Endothelial cell of umbilical vein (primary cell): ENCODE results near the gene MYOF. TPM values are rescaled to one million over a fixed set of nuclear protein-coding genes. Genes with fewer than 3 reads are reported as not detected.
"Not testable (repeated sequence)": the region's sequence is repeated elsewhere in the genome, so short reads cannot be mapped to it uniquely, and the experiment has no call there.

Experiments
- BruUV-seq: library from RNA; stranded (reverse); fragments of 400-500 nt; replicated peaks from 2 replicates; lab custom pipeline; 2021; lab: Mats Ljungman, UMichigan
- CTCF ChIA-PET: fragments of 300-600, 350-600 bp; sonication (Branson Sonifier 250); formaldehyde crosslinking; loops from one replicate; lab custom pipeline; 2021; ENCODE audit warnings: antibody characterized with exemption, inconsistent platforms; lab: Charles Lee
- POLR2A ChIA-PET: fragments of 300-600, 350-600 bp; sonication (Branson Sonifier 250); formaldehyde crosslinking; loops from one replicate; lab custom pipeline; 2021; ENCODE audit warnings: antibody characterized with exemption, inconsistent platforms; lab: Charles Lee
- DNase-seq: peaks from one replicate; pipeline ENCODE4 v3.0.0-alpha.2; 2011; ENCODE audit warnings: low read depth, low spot score
- FAIRE-seq: peaks from 2 replicates; lab custom pipeline; 2011; peaks lifted over from hg19 to GRCh38; lab: Jason Lieb, UNC
- H2AFZ ChIP-seq: 2 replicates; pipeline ENCODE4 v1.6.0; 2012; ENCODE audit warnings: low read depth, low read length, control low read depth, inconsistent platforms
- H3K27ac ChIP-seq: 2 replicates; pipeline ENCODE4 v1.5.1; 2011; ENCODE audit warnings: low read depth, mild to moderate bottlenecking, control low read depth, low read length, moderate library complexity; ENCODE audit not compliant: insufficient read depth
- H3K27me3 ChIP-seq, 2 experiments: 2 replicates each; pipeline versions ENCODE4 v1.6.0 to v1.6.1; 2011; ENCODE audit warnings: low read length in 2 of 2, mixed read lengths in 1 of 2; ENCODE audit not compliant: control insufficient read depth in 2 of 2, insufficient read depth in 2 of 2
- H3K36me3 ChIP-seq, 2 experiments: 2 replicates in 1 of 2; 3 replicates in 1 of 2; pipeline ENCODE4 v1.5.1; 2011; ENCODE audit warnings: low read length in 2 of 2, mild to moderate bottlenecking in 1 of 2, moderate library complexity in 1 of 2; ENCODE audit not compliant: control insufficient read depth in 2 of 2, insufficient read depth in 2 of 2; ENCODE audit errors: extremely low read depth in 1 of 2
- H3K4me1 ChIP-seq: 3 replicates; pipeline ENCODE4 v1.5.1; 2011; ENCODE audit warnings: mild to moderate bottlenecking, low read length; ENCODE audit not compliant: control insufficient read depth, insufficient read depth; ENCODE audit errors: extremely low read depth
- H3K4me2 ChIP-seq: 2 replicates; pipeline ENCODE4 v1.6.1; 2011; ENCODE audit warnings: low read length, control low read depth, mixed read lengths; ENCODE audit not compliant: insufficient read depth
- H3K4me3 ChIP-seq, 3 experiments: fragments of 200-600 bp in 1 of 3; sonication (generic), shearing (Covaris generic) in 1 of 3; replicated peaks in 1 of 3; 2 replicates each; pipeline ENCODE4 v1.5.1; 2011 to 2016; ENCODE audit warnings: control low read depth in 3 of 3, low read length in 3 of 3, mild to moderate bottlenecking in 2 of 3, inconsistent platforms in 1 of 3, low read depth in 1 of 3, moderate library complexity in 1 of 3; ENCODE audit not compliant: insufficient read depth in 1 of 3
- H3K79me2 ChIP-seq: 2 replicates; pipeline ENCODE4 v1.6.0; 2012; ENCODE audit warnings: low read length, inconsistent platforms; ENCODE audit not compliant: control insufficient read depth, insufficient read depth
- H3K9ac ChIP-seq: replicated peaks from 2 replicates; pipeline ENCODE3; 2011; ENCODE audit warnings: low read length, control low read depth; ENCODE audit not compliant: insufficient read depth; ENCODE audit errors: extremely low read depth
- H3K9me1 ChIP-seq: replicated peaks from 3 replicates; pipeline ENCODE4 v1.6.0; 2011; ENCODE audit warnings: mild to moderate bottlenecking, low read length; ENCODE audit not compliant: control insufficient read depth, insufficient read depth; ENCODE audit errors: extremely low read depth
- H3K9me3 ChIP-seq: replicated peaks from 2 replicates; pipeline ENCODE4 v1.5.1; 2012; ENCODE audit warnings: low read length, inconsistent platforms; ENCODE audit not compliant: control insufficient read depth, insufficient read depth
- H4K20me1 ChIP-seq: replicated peaks from 2 replicates; pipeline ENCODE3; 2011; ENCODE audit warnings: mild to moderate bottlenecking, low read length; ENCODE audit not compliant: control insufficient read depth, insufficient read depth; ENCODE audit errors: extremely low read depth
- CTCF ChIP-seq, 2 donors: IDR thresholded peaks; 1 replicate in 1 of 2; 2 replicates in 1 of 2; pipeline ENCODE4 v1.5.1; 2011; ENCODE audit warnings: low read length in 2 of 2, mild to moderate bottlenecking in 2 of 2, moderate library complexity in 2 of 2, control low read depth in 1 of 2, inconsistent platforms in 1 of 2, low read depth in 1 of 2; ENCODE audit not compliant: insufficient read depth in 1 of 2; ENCODE audit errors: extremely low read depth in 1 of 2
- EZH2 ChIP-seq: IDR thresholded peaks from 2 replicates; pipeline ENCODE4 v1.6.1; 2012; ENCODE audit warnings: borderline replicate concordance, low read depth, mild to moderate bottlenecking, moderate library complexity, low read length, inconsistent platforms; ENCODE audit not compliant: severe bottlenecking
- FOS ChIP-seq: IDR thresholded peaks from 2 replicates; pipeline ENCODE4 v1.6.1; 2011; ENCODE audit warnings: mild to moderate bottlenecking, low read length, moderate library complexity, borderline replicate concordance; ENCODE audit not compliant: insufficient read depth
- GATA2 ChIP-seq: IDR thresholded peaks from 2 replicates; pipeline ENCODE4 v1.7.0; 2011; ENCODE audit warnings: low read depth, mild to moderate bottlenecking, moderate library complexity, mixed read lengths, low read length; ENCODE audit not compliant: insufficient read length, insufficient read depth
- JUN ChIP-seq: IDR thresholded peaks from 2 replicates; pipeline ENCODE4 v1.6.1; 2011; ENCODE audit warnings: borderline replicate concordance, low read depth; ENCODE audit not compliant: insufficient read length, insufficient read depth
- MYC ChIP-seq: IDR thresholded peaks from one replicate; pipeline ENCODE4 v1.6.1; 2011; ENCODE audit warnings: mild to moderate bottlenecking, low read depth, low read length
- POLR2A ChIP-seq: IDR thresholded peaks from 2 replicates; pipeline ENCODE4 v1.6.1; 2012; ENCODE audit warnings: low read depth, mild to moderate bottlenecking, control low read depth, low read length
- POLR2AphosphoS5 ChIP-seq: IDR thresholded peaks from 2 replicates; pipeline ENCODE4 v1.6.1; 2012; ENCODE audit warnings: low read depth, mild to moderate bottlenecking, control low read depth, low read length, moderate library complexity; ENCODE audit not compliant: insufficient read depth
- dilution Hi-C: fragments of 300-500 bp; cut with MboI; formaldehyde crosslinking; loops from one replicate; pipeline ENCODE4 v1.15.0; 2019; ENCODE audit warnings: low sequenced_read_pairs; ENCODE audit not compliant: extremely low pct_ligation_motif_present
- intact Hi-C: fragments of 100-400 bp; cut with micrococcal nuclease; formaldehyde crosslinking; loops from one replicate; pipeline ENCODE4 v1.10.0; 2022
- polyA plus RNA-seq, 4 experiments: library from polyadenylated mRNA; depleted of rRNA in 3 of 4; stranded (reverse) in 3 of 4; unstranded in 1 of 4; fragments of >200 nt; gene quantifications; 2 replicates each; pipeline versions ENCODE4 v1.2.1 to v1.2.3, GENCODE V29; 2011 to 2012; ENCODE audit warnings: missing spikeins in 1 of 4
- total RNA-seq: library from RNA; stranded (reverse); gene quantifications from 2 replicates; pipeline ENCODE4 v1.2.3, GENCODE V29; 2021
- TF ChIP-seq, protein P1 (sequence below): IDR thresholded peaks from 2 replicates; pipeline ENCODE4 v1.6.1; 2011; ENCODE audit not compliant: insufficient read depth, insufficient read length

MYOF gene
- total and polyA plus RNA-seq, 2 donors (not counting 3 experiments of a cell fraction or from before 2014, with no cell fraction given): 98.4 to 379 TPM

DNA sequence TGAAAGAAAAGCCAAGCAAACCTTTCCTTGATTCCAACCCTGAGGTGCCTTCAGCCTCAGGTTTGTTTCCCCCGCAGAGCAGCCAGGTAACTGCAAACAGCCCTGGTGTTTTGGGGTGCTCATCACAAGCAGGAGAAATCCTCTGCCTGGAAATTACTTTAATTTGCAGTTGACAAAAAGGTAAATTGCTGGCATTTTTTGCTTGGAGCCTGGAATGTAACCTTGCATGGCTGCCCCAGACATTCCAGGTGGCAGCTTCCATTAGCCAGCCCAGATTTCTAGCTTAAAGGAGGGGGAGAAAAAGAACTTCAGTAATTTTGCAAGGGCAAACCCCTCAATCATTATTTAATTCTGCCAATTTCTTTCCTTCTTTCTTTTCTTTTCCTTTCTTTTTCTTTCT, 194.4 kb downstream of the MYOF start:
- Histone ChIP-seq H2AFZ (no peak overlapping the region), H3K9me1 (no peaks in the 10 kb centered on the region), H4K20me1 (no peaks in the 10 kb centered on the region), H3K79me2 (no peaks in the 10 kb centered on the region), H3K4me3 (no peak overlapping the region), H3K9me3 (no peaks in the 10 kb centered on the region), H3K27ac (no peak overlapping the region), H3K4me1 (peaks cover 2% of the 10 kb centered on the region), H3K27me3 (no peaks in the 10 kb centered on the region), H3K9ac (no peak overlapping the region), H3K36me3 (no peaks in the 10 kb centered on the region), H3K4me2 (no peak overlapping the region)
- CTCF ChIA-PET: interaction anchor here (0.7 to 2.4 kb wide), 4 partner anchors 172 to 218 kb away, joined by 3 to 9 read pairs (median 4); no protein-coding TSS in a partner anchor
- POLR2A ChIA-PET: no interaction called here
- no peak for FAIRE-seq
- BruUV-seq: no TSS peak
- TF ChIP-seq GATA2 (no peak), FOS (no peak), CTCF (IDR thresholded peaks at IDR 0.05; ENCODE audit: extremely low read depth in 1 of 2, insufficient read depth in 1 of 2, low read depth in 1 of 2, low read length in 2 of 2) (no peak), POLR2AphosphoS5 (no peak), MYC (no peak), EZH2 (no peak), JUN (no peak), POLR2A (no peak)
- TF ChIP-seq, protein P1, sequence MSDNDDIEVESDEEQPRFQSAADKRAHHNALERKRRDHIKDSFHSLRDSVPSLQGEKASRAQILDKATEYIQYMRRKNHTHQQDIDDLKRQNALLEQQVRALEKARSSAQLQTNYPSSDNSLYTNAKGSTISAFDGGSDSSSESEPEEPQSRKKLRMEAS: no peak
- dilution Hi-C loops: loop anchor here (25.0 kb wide), 1 partner anchor 175 kb away; no protein-coding TSS in a partner anchor
- DNase-seq: no peak
- intact Hi-C loops: loop anchor here (2.0 kb wide), 2 partner anchors 323 to 465 kb away; no protein-coding TSS in a partner anchor

GRCh38 chr10:93284246-93284645, 197.9 kb downstream of the MYOF start:
- H3K27me3 ChIP-seq, H3K27ac ChIP-seq, H3K79me2 ChIP-seq, H3K36me3 ChIP-seq, FAIRE-seq, H3K4me3 ChIP-seq, H2AFZ ChIP-seq, intact Hi-C loops, H3K4me2 ChIP-seq, POLR2A ChIA-PET, H4K20me1 ChIP-seq, DNase-seq, BruUV-seq, H3K9me3 ChIP-seq, H3K9ac ChIP-seq, H3K9me1 ChIP-seq, H3K4me1 ChIP-seq: not testable (repeated sequence)
- dilution Hi-C loops: loop anchor here (25.0 kb wide), 1 partner anchor 172 kb away; no protein-coding TSS in a partner anchor
- CTCF ChIA-PET: interaction anchor here (0.5 to 1.4 kb wide), 2 partner anchors 169 to 457 kb away, joined by 3 read pairs; no protein-coding TSS in a partner anchor
